SW 1271 (cell line): ENCODE data around the gene DPM2.
A peak's percentile ranks its signal among the peaks of the same experiment; 100 is the strongest.

Experiments
- DNase-seq, 2 experiments: peaks; one replicate each; lab custom pipeline; 2025; lab: John Stamatoyannopoulos, UW

The DPM2 gene

GRCh38 chr9:127955294-127956015 lies 17.8 kb upstream of the DPM2 start:
- DNase-seq, result peak; percentile 37 to 56

GRCh38 chr9:127954831-127955293 lies 17.2 kb upstream of the DPM2 start:
- no peak for DNase-seq

- no peak for DNase-seq
These were observed 16.3 kb upstream of the DPM2 start for GRCh38 chr9:127953768-127954505.

- DNase-seq, result no peak
These were observed 15.5 kb upstream of the DPM2 start for GRCh38 chr9:127953154-127953553.

- no peak for DNase-seq
These were observed 13.0 kb upstream of the DPM2 start for GRCh38 chr9:127950513-127951289.

GRCh38 chr9:127949827-127950512 lies 12.3 kb upstream of the DPM2 start:
- no peak for DNase-seq

GRCh38 chr9:127947841-127948710 lies 10.4 kb upstream of the DPM2 start:
- DNase-seq, result no peak

GRCh38 chr9:127946728-127947127 lies 9.1 kb upstream of the DPM2 start:
- DNase-seq, result no peak

- no peak for DNase-seq
These were observed 8.3 kb upstream of the DPM2 start for GRCh38 chr9:127945942-127946341.

GRCh38 chr9:127945338-127945737 lies 7.7 kb upstream of the DPM2 start:
- no peak for DNase-seq

- DNase-seq, result no peak
These were observed 7.0 kb upstream of the DPM2 start for GRCh38 chr9:127944586-127945218.

- peak in 1 of 2 experiments; percentile 63 for DNase-seq
These were observed 6.1 kb upstream of the DPM2 start for GRCh38 chr9:127943731-127944144.

GRCh38 chr9:127943011-127943662 lies 5.5 kb upstream of the DPM2 start:
- DNase-seq, result no peak

- DNase-seq, result peak in 1 of 2 experiments; percentile 52
These were observed 4.8 kb upstream of the DPM2 start for GRCh38 chr9:127942216-127943010.

- DNase-seq, result no peak
These were observed 4.2 kb upstream of the DPM2 start for GRCh38 chr9:127941961-127942215.

- no peak for DNase-seq
These were observed 3.7 kb upstream of the DPM2 start for GRCh38 chr9:127941062-127941960.

- no peak for DNase-seq
These were observed 2.9 kb upstream of the DPM2 start for GRCh38 chr9:127940593-127940992.

- no peak for DNase-seq
These were observed 640 bp upstream of the DPM2 start for GRCh38 chr9:127938298-127938690.

GRCh38 chr9:127937056-127937387 lies 632 bp downstream of the DPM2 start:
- DNase-seq, result no peak
